DMS53 treated with DMSO at 0.1 percent for 48 hours (cell line): ENCODE results near the gene CTDSPL.
A peak's percentile ranks its signal among the peaks of the same experiment; 100 is the strongest.
"Not testable (repeated sequence)": the region's sequence is repeated elsewhere in the genome, so short reads cannot be mapped to it uniquely, and the experiment has no call there.

Experiments
- DNase-seq: peaks from one replicate; lab custom pipeline; 2025; ENCODE audit not compliant: unreplicated experiment; lab: John Stamatoyannopoulos, UW

The CTDSPL gene

GRCh38 chr3:37861620-37862041 is at the start of gene CTDSPL:
Gene CTDSPL, plus strand, starts transcription at chr3:37861880. Its CDS starts 320 bp downstream, at chr3:37862200.
- no peak for DNase-seq

DNA sequence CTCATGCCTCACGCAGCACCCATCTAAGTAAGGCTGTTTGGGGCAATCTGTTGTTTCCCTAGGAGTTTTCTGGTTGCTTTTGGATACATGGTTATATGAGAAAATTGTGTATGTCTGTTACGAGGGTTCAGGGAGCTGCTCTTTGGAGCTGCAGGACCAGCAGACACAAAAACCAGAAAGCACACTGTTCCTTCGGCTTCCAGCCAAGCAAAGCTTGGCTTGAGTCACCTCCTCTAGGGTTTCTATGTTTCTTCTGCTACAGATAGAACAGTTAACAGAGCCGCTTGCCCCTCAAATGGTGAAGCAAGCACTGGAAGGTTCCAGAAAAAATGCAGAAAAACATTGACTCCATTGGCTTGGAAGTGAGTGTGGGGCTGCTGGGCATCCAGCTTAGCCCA is 49.2 kb upstream of the CTDSPL start:
- DNase-seq = no peak

- DNase-seq = no peak
Observed at GRCh38 chr3:37813403-37813802, 48.3 kb upstream of the CTDSPL start.

GRCh38 chr3:37814547-37814946 is 47.1 kb upstream of the CTDSPL start:
- DNase-seq = no peak

DNA sequence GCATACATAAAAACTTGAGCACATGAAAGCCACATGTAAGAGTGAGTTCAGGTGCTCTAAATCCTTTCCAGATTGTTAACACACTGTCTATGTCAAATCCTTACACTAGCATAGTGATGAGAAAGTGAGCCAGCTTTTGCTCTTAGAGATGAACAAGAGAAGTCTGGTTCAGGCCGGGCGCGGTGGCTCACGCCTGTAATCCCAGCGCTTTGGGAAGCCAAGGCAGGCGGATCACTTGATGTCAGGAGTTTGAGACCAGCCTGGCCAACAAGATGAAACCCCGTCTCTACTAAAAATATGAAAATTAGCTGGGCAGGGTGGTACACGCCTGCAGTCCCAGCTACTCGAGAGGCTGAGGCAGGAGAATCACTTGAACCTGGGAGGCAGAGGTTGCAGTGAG is 46.5 kb upstream of the CTDSPL start:
- DNase-seq = not testable (repeated sequence)

- DNase-seq = no peak
Observed at GRCh38 chr3:37816271-37816670, 45.4 kb upstream of the CTDSPL start.

DNA sequence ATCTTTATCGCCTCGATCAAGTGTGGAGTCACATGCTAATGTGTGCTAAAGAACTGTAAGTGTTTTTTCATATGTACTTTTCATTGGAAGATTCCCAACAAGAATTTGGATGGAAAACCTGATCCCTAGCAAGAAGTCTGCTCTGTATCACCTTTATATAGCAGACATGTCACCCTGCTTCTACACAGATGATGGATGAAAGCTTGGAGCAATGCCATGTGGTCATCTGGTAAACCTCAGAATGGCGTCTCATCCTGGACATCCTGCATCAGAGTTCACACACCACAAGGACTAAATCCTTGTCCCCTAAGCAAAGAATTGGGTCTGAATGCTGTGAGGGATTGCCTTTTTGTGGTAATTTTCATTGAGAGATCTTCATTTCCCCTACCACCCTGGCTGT is 42.1 kb upstream of the CTDSPL start:
- DNase-seq = no peak

GRCh38 chr3:37820286-37820685 is 41.4 kb upstream of the CTDSPL start:
- DNase-seq = no peak

- DNase-seq = no peak
Observed at GRCh38 chr3:37823189-37823588, 38.5 kb upstream of the CTDSPL start.

GRCh38 chr3:37824090-37824953 is 37.4 kb upstream of the CTDSPL start:
- DNase-seq = no peak

GRCh38 chr3:37824954-37825328 is 36.7 kb upstream of the CTDSPL start:
- peak; percentile 23 for DNase-seq

GRCh38 chr3:37825744-37826400 is 35.8 kb upstream of the CTDSPL start:
- DNase-seq = no peak

GRCh38 chr3:37826502-37826901 is 35.2 kb upstream of the CTDSPL start:
- DNase-seq = no peak

GRCh38 chr3:37826933-37827332 is 34.7 kb upstream of the CTDSPL start:
- DNase-seq = no peak

- no peak for DNase-seq
Observed at GRCh38 chr3:37832480-37832879, 29.2 kb upstream of the CTDSPL start.

DNA sequence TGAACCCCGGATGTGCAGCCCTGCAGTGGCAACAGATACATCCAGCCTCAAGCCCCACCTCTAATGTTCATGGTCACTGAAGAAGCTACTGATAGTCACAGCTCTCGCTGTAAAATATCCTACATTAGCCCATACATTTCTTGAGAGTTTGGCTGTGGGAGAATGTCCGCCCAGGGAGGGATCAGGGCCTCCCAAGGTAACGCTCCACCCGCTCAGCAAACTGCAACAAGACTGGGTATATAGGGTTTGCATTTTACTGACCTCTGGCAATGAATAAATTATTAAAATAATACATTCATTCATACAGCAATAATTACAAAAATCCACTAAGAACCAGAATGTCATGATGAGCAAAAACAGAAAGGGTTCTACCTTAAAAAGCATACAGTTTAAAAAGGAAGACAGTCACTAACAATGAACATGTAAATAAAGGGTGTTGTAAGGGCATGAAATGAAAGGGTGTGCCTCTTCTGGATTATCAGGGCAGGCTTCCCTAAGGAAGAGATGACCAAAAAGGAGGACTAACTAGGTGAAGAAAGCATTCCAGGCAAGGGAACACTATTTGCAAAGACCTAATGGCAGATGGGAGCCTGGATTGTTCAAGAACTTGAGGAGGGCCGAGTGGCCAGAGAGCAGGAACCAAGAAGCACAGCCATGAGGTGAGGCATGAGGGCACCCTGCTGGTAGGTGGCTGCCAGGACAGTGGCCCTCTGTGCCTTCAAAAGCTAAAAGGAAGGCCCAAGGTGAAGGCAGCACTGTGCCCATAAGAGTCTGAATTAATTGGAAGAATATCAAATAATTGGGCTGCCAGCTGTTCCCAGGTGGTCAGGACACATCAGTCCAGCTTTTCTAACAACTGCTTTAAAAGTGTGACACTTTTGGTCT is 28.1 kb upstream of the CTDSPL start:
- no peak for DNase-seq

DNA sequence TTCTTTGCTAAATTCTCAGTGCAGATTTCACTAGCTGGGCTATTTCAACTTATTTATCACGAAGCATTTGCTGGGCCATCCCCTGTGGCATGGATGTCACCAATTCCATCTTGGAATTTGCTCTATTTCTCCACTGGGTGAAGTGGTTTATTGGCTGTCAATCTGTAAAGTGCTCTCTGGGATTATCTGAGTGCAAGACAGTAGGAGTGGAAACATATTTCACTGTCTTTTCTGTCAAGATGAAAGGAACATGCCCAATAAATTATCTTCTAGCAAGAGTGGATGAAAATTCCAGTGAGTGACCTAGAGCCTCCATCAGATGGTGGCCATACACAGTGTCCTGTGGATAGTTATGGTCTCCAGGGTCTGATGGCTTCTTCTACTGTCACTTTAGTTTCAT is 25.1 kb upstream of the CTDSPL start:
- no peak for DNase-seq

GRCh38 chr3:37847689-37848088 is 14.0 kb upstream of the CTDSPL start:
- no peak for DNase-seq

DNA sequence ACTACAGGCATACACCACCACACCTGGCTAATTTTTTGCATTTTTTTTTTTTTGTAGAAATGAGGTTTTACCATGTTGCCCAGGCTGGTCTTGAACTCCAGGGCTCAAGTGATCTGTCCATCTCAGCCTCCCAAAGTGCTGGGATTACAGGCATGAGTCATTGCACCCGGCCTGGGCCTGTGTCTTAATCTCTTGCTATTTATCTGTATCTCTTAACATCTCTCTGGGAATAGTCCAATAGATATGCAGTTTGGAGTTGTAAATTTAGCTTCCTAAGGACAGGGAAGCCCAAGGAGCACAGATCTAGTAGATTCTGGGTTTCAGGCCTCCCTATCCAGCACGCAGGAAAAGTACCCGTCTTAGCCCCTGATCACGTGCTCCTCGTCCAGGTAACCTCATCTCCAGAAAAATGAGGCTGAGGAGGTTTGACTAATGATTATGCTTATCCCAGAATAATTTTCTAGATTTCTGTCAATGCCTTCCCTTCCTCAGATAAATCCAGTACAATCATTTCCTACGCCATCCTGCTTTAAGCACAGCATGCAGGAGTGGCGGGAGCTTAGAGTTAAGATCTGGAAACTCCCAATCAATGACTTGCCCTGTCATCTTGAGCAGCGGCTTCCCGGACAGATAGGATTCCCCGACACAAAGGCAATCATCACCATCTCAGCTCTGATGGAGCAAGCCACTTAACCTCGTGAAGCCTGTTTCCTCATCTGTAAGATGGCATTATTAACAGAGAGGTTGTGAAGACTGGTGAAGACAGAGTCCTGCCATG is 12.3 kb upstream of the CTDSPL start:
- DNase-seq = no peak

DNA sequence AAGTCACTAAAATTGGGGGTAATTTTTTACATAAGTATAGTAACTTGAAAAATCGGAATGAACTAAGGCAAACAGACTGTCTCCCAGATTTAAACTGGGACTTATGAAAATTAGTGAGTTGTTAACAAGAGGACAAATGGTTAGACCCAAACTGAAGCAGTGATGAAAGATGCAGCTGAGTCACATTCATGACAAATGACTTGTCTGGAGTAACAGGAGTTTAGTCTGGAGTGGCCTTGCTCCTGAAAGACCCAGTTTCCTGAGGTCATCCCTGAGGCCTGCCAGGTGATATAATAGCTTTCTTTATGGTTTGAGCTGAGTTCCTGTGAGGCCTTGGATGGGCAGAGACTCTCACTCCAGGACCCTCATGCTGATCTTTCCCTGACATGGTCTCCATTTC is 9.6 kb upstream of the CTDSPL start:
- DNase-seq = no peak

DNA sequence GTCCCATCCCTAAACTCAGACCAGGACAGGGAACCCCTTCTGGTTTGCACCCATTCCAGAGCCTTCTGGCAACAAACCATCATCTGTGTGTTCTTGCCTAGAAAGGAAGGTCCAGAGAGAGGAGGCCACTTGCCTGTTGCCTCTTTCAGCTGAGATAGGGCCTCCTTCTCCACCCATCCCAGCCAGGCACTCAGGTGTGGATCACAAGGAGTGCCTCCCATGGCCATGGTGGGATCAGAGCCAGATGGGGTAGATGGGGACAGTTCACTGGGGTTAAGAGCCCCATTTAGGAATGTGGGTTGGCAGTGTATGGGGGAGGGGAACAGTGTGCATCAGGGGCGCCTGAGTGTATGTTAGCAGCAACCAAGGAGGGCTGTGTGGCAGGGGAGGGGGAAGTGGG is 8.9 kb upstream of the CTDSPL start:
- no peak for DNase-seq
